H4 (cell line): ENCODE measurements around the gene MAML1. TPM values are rescaled to one million over a fixed set of nuclear protein-coding genes. Genes with fewer than 3 reads are reported as not detected.
A peak's percentile ranks its signal among the peaks of the same experiment; 100 is the strongest.
"Not testable (repeated sequence)": the region's sequence is repeated elsewhere in the genome, so short reads cannot be mapped to it uniquely, and the experiment has no call there.

ENCODE experiments used
- DNase-seq: peaks from one replicate; pipeline ENCODE4 v3.0.0-alpha.2; 2015; ENCODE audit warnings: low spot score
- total RNA-seq: library from RNA; depleted of rRNA; stranded (reverse); fragments of >200 nt; shearing (Covaris generic); gene quantifications from 2 replicates; pipeline ENCODE4 v1.2.3, GENCODE V29; 2014

The MAML1 gene
- total RNA-seq, 1 experiment from 2014 or later, result 11.9 TPM

DNA sequence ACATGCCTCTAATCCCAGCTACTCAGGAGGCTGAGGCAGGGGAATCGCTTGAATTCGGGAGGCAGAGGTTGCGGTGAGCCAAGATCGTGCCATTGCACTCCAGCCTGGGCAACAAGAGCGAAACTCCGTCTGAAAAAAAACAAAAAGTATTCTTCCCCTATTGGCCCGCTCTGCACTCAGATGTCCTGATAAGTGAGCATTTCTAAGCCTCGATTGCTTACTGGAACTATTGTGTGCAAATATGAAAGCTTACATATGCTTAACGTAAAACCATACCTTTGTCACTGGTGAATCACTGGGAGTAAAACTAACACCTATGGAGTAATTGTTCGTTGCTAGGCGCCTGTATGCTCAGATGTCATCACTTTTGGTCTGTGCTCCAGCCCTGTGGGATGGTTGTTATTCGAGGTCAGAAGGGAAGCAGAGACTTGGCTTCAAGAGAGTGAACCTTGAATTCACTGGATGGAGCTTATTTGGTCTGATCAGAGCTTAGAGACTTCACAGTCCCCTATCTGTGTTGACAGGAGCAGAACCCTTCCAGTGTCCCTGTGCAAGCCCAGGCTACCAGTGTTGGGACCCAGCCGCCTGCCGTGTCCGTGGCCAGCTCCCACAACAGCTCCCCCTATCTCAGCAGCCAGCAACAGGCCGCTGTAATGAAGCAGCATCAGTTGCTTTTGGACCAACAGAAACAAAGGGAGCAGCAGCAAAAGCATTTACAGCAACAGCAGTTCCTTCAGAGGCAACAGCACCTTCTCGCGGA, 35.9 kb downstream of the MAML1 start:
- no peak for DNase-seq

DNA sequence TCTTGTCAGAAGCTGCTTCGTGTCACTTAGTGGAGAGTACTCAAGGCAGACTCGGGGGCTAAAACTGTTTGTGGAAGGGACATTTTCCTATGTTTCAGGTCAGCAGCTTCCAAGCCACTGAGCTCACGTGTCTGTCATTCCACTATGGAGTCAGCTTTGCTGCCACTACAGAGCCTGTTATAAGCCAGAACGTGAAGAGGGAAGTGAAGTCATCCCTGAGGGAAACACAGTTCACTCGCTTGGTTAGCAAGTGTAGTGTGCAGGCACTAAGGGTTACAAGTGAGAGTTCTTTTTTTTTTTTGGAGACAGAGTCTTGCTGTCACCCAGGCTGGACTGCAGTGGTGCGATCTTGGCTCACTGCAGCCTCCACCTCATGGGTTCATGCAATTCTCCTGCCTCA, 36.6 kb downstream of the MAML1 start:
- no peak for DNase-seq

DNA sequence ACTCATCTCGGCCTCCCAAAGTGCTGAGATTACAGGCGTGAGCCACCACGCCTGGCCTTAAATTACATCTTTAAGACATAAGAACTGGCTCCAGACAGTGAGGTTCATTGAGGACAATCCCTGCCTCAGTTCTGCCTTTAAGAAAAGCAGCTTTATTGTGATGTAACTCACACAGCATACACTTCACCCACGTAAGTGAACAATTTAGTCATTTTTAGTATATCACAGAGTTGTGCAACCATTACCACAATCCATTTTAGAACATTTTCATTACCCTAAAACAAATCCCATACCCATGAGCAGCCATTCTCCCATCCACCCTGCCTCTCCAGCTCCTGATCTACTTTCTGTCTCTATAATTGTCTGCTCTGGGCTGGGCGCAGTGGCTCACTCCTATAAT, 37.2 kb downstream of the MAML1 start:
- DNase-seq, result no peak

DNA sequence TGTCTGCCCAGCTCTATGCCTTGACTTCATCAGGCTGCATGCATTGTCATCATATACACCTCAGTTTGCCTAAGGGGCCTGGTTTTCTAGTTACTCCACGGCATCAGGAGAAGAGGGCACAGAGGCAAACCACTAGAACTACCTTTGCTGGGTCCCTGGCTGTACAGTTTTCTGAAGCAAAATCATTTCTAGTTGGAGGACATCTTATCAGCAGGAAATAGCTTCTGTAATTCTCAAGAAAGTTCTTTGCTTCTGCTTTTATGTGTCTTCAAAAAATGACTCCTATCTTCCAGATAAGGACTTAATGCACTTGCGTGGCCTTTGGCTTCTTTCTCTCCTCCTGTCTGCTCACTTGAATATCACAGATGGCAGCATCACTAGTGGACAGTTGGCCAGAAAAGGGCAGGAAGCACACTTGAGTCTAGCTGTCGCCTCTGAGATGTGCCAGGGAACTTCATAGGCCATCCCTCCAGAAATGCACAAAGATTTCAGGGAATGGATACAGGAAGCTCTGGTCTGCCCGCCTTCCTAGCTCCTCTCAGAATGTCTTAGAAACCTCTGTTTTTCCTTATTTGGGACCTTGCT, 38.8 kb downstream of the MAML1 start:
- no peak for DNase-seq

DNA sequence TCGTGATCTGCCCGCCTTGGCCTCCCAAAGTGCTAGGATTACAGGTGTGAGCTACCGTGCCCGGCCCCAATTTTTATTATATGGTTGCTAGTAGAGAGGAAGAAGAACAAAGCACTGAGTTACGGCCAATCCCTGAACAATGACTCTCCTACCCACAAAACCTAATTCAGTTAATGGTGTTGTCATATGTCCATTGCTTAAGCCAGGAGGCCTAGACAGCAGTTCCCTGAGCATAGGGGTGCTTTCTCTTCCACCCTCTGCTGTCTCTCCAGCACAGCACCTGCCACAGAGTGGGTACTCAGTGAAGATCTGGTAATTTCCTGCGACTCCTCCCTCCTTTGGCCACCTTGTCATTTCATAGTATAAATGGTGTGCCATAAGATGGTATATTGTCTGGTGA, 39.7 kb downstream of the MAML1 start:
- DNase-seq, result no peak

DNA sequence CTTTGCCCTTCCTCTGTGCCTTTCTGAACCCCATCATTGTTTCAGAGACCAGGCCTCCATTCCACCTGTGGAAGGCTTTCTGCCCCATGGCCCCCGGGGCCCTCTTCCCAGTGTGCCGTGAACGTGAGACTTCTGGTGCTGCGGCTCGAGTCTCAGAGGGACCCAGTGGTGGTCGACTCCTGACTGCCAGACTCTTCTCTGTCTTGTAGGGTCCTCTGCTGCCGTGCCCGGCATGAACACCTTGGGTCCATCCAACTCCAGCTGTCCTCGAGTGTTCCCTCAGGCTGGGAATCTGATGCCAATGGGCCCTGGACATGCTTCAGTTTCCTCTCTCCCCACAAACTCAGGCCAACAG, 41.0 kb downstream of the MAML1 start:
- DNase-seq, result no peak

DNA sequence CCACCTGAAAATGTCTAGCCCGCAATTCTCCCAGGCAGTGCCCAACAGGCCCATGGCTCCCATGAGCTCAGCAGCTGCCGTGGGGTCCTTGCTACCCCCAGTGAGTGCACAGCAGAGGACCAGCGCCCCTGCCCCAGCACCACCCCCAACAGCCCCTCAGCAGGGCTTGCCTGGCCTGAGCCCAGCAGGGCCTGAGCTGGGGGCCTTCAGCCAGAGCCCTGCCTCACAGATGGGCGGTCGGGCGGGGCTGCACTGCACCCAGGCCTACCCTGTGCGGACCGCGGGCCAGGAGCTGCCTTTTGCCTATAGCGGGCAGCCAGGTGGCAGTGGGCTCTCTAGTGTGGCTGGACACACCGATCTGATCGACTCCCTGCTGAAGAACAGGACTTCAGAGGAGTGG, 41.8 kb downstream of the MAML1 start:
- DNase-seq, result no peak

DNA sequence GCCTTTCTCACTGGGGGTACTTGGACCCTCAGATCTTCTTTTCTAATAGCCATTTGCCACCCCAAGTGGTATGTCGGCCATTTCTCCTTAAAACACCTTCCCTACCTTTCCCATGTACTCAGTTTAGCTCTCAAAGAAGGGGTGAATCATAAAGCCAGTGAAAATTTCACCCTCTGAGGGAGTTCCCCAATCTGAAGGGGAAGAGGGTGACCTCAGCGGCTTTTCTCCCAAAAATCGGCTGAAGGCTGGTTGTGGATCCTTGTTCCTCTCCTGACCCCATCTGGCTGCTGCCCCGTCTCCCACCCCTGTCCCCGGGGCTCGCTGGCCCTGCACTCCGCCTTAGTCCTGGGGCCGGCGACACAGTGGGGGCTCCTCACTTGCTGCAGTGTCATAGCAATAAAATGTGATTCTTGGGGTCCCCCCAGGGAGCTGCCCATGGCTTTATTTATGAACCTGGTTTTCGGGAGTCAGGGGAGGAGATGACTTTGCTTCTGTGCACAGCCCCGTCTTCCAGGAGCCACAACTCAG, 43.9 kb downstream of the MAML1 start:
- DNase-seq, result no peak

DNA sequence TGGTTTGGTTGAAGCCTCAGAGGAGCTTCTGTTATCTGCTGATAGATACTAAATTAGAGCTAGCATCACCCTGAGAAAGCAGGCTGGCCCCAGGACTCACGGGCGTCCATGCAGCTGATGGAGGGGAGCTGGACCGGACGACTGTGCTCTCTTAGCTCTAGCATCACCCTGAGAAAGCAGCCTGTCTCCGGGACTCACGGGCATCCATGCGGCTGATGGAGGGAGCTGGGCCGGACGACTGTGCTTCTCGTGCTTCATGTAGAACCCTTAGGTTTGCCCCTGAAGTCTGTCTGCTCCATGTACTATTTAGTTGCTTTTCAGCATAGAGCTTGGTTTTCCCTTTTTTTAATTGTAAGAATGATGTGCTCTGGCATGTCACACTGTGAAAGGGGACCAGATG, 44.8 kb downstream of the MAML1 start:
- no peak for DNase-seq

DNA sequence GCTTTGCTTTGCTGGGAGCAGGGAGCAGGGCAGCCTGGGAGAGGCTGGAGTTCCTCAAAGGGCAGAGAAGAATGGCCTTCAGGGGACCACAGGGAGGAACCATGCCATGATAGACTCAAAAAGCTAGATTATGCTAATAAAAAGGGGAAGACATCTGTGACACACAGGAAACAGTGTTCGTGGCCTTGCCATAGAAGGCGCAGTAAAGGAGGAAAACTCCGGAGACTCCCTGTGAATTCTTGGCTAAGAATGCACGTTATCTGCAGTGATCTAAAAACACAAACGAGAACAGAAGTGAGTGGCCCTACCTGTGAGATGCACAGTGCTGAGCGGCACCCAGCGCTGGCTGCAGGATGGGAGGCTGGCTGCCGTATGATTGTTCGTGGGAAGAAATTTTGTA, 45.3 kb downstream of the MAML1 start:
- DNase-seq, result no peak

DNA sequence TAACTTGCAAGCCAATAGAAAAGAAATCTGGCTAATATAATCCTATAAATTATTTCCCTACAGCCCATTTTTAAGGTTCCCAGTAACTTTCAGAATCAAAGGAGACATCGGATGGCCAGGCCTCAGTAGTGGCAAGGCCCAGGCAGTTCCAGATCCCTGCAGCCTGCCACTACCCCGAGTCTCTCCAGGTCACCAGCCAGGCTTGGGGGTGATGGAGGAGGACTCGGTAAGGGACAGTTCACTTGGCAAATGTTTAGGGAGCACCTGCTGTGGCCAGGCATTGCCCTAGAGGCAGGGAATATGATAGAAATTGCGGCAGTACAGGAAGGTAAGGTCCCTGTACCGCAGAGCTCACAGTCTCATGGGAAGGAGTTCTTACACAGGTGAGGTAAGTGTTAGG, 46.0 kb downstream of the MAML1 start:
- no peak for DNase-seq

DNA sequence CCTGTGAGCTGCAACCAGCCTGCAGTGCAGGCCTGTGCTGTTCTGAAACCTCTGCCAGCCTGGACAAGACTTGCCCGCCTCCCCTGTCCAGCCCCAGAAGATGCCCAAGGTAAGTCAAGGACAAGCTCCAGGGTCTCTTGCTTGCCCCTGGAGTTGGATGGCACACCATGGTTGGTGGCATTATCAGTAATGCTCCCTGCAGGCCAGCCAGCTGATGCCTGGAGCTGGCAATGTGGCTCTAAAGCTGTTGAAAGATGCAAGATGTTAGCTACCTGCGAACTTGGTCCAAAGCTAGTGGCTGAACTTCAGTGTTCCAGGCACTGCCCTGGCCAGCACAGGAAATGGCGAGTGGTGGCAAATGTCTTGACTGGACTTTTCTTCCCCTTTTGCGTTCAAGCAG, 47.2 kb downstream of the MAML1 start:
- no peak for DNase-seq

DNA sequence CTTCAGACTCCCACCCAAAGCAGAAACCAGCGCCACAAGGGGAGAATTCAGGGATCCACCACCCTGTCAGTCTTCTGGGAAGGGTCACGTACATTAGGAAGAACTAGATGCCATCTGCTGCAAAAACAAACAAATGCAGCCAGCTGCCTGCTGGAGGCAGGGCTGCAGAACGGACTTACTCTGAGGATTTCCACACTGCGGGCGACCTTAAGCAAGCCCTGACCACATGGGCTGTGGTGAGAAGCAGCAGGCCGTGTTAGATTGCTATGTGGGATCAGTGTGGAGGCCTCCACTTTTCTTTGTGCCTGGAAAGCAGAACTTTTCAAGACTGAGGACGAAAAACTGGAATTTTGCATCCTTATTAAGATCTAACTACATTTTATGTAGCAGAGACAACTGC, 47.7 kb downstream of the MAML1 start:
- DNase-seq, result no peak

DNA sequence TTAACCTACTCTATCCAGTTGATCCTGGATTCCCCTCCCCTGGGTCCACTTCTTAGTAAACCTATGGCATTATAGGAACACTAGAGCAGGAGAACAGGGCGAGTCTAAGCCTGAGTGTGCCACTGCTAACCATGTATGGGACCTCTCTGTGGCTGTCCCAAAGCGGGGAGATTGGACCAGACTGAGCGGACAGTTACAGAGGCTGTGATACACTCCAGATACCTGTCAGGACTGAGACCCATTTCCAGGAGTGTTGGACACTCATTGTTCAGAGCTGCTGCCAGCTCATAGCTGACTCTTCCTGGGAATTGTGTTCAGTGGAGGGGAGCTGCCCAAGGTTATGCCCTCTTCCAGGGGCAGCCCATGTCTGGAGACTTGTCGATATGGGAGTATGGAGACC, 49.2 kb downstream of the MAML1 start:
- no peak for DNase-seq

DNA sequence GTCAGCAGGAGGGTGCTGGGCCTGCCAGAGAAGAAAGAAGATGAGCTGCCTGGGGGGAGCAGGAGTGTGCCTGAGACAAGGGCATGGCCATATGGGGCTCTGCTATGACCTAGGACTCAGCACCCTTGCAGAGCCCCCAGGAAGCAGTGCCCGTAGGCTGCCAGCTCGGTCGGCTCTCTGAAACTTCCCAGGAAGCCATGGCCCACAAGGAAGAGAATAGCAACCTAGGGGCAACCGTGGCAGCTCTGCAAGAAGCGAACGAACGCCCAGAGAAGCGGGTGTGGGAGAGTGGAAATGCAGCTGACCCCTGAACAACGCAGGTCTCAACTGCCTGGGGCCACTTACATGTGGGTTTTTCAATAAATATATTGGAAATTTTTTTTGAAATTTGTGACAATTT, 50.5 kb downstream of the MAML1 start:
- DNase-seq, result no peak

DNA sequence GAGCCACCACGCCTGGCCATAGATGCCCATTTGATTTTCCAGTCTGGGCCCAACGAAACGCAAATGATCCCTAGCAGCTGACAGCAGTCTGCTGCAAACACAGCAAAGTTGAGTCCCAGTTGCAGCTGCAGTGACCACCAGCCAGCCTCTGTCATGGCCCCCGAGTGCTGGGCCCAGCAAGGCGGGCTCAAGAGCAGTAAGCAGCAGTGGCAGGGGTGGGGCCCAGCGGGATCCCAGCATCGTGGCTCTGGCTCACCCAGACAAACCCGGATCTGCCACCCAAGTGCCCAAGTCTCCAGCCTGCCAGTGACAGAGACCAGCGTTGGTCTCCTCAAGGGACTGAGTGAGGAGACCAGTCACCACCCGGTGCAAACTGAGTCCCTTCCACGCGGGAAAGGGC, 54.2 kb downstream of the MAML1 start:
- no peak for DNase-seq

DNA sequence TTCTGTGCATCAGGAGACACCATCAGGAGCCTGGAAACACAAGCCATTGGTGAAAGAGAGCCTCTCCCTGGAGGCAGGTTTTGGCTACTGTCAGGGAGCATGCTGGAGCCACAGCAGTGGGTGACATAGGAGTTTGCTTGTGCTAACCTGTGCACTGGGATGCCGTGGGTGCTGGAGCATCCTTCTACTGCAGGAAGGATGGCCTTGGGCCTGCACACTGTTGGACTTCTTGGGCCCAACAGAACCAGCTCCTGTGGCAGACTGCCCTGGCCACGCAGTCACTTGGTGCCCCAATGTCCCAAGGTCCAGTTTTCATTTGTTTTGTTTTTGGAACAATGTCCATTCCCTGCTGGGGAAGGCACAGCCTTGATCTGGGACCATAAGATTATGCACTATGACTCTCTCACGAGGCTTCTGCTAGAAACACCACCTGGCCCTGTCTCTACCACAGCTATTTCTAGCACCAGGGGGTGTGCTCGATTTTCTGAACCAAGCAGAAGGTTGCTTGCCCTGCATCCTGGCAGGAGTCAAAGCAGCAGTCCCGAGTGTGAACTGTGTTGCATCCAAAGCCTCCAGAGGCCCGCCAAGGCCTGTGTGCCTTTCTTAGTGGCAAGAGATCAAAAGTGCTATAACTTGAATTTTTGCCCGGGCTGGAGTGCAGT, 55.7 kb downstream of the MAML1 start:
- DNase-seq, result no peak

DNA sequence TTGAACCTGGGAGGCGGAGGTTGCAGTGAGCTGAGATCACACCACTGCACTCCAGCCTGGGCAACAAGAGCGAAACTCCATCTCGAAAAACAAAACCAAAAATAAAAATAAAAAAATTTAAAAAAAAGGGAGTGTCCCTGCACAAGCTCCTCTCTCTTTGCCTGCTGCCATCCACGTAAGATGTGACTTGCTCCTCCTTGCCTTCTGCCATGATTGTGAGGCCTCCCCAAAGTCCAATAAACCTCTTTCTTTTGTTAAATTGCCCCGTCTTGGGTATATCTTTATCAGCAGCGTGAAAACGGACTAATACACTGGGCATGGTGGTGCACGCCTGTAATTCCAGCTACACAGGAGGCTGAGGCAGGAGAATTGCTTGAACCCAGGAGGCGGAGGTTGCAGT, 56.7 kb downstream of the MAML1 start:
- not testable (repeated sequence) for DNase-seq

DNA sequence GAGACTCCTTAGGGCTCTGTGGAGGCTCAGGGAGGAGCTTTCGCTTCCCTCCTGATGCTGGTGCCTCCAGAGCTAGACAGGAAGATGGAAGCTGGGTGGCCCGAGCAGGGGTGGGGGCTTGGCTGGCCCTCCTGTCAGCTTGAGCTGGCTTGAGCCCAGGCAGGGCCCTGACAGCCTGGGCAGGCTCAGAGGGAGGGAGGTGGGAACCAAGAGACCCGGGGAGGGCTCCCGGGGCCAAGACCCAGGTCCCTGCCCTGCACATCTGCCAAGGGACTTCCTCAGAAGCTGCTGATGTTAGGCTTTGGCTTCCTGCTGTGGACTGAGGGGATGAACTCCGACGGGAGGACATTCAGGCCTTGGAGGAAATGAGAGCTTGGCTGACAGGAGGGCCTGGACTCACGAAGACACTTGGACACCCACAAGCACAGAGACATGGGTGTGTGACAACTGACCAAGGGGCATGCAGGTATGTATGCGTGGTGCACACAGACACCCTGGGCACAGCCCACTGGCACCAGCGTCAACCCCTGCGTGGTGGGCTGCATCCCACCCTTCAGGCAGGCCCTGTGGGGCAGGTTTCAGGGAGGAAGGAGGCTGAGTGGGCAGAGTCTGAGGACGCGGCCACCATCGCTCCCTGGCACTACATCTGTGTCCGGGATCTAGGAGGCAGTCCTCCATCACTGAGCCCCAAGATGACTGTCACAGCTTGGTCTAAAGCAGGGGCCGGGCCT, 59.4 kb downstream of the MAML1 start:
- DNase-seq, result no peak

DNA sequence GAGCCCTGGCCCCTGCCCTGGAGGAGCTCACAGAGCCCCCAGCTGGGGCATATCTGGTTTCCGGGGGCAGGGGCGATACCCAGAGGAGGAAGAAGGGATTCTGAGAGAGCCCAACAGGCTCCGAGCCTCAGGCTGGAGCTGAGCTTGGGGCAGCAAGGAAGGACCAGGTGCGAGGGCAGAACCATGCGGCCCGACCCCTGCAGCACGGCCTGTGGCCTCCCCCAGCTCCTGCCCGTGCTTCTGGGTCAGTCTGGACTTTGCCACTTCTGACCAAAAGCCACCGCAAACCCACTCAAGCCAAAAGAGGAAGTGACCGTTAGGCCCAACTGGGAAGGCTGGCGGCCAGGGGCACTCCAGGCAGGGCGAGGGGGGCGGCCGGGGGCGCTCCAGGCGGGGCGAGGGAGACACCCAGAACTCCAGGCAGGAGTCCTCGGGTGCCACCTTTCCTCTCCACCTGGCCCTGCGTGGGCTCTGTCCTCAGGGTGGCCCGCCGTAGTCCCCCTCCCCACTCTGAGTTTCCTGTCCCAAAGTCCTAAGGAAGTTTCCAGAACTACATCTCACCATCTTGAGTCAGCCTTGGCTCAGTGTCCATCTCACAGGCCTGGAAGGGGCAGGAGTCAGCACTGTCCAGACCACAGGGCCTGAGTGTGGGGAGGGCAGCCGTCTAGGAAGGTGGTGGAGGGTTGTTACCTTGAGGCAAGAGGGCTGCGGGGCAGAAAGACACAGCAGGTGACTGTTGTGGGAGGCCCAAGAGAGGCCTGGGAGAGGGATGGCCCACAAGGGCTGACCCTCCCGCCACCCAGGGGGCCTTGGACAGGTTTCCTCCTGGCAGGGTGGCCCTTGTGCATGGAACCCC, 60.2 kb downstream of the MAML1 start:
- no peak for DNase-seq

DNA sequence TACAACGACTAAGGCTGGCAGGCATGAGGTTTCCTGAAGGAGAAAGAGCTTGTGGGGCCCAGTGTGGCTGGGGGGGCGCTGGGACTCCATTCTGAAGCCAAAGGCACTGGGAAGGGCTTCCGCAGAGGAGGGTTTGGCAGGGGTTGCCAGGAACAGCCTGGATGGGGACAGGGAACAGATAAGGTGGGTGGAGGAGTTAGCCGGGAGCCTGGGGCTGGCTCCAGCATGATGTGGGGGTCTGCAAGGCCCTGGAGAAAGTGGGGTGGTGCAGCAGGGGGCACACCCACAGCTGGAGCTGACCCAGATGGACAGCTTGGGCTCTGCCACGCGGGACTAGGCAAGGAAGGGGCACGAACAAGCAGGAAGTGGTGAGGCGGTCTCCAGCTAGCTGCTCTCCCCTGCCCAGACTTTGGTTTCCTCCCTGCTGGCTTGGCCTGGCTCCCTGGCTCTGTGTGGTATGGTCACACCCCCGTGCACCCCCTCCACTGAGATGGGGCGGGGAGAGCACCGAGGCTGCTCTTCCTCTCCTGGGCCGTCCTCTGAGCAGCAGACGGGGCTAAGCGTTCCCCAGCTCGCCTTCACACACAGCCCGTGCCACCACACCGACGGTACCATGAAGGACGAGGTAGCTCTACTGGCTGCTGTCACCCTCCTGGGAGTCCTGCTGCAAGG, 61.0 kb downstream of the MAML1 start, which contains the start of gene LTC4S:
TSS of gene LTC4S (plus strand) at position 519 of the 672 bp plus-strand sequence. CDS start at position 614, 95 bp downstream.
- DNase-seq, result peak; percentile 79
